GM18861 (cell line): ENCODE results near the gene CCNB1.
"Not testable (repeated sequence)": the region's sequence is repeated elsewhere in the genome, so short reads cannot be mapped to it uniquely, and the experiment has no call there.

Source experiments
- ATAC-seq: cut with Tn5 transposase; IDR thresholded peaks from one replicate; pipeline ENCODE4 v1.9.1; 2021; ENCODE audit not compliant: unreplicated experiment

CCNB1 gene

DNA sequence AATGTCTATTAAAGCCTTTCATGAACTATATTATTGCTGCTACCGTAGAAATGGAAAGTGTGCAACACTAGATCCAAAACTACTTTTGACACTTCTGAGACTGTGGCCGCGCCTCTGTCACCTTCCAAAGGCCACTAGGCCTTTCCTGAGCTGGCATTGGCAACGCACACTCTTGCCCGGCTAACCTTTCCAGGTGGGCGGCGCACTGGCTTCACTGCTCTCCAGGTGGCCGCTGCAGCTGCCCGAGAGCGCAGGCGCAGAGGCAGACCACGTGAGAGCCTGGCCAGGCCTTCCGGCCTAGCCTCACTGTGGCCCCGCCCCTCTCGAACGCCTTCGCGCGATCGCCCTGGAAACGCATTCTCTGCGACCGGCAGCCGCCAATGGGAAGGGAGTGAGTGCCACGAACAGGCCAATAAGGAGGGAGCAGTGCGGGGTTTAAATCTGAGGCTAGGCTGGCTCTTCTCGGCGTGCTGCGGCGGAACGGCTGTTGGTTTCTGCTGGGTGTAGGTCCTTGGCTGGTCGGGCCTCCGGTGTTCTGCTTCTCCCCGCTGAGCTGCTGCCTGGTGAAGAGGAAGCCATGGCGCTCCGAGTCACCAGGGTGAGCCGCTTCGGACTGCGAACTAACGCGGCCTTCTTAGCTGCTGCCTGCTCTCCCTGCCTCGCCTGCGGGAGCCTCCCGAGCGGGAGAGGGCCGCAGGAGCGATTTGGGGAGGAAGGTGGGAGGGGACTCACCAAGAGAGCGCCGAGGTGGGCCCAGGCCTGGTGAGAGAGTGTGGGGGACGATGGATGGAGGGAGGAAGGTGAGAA is at the start of gene CCNB1:
TSS of gene CCNB1 (plus strand) at position 465 of the 807 bp plus-strand sequence. CDS start at position 578, 113 bp downstream.
- ATAC-seq: peak; percentile 100

DNA sequence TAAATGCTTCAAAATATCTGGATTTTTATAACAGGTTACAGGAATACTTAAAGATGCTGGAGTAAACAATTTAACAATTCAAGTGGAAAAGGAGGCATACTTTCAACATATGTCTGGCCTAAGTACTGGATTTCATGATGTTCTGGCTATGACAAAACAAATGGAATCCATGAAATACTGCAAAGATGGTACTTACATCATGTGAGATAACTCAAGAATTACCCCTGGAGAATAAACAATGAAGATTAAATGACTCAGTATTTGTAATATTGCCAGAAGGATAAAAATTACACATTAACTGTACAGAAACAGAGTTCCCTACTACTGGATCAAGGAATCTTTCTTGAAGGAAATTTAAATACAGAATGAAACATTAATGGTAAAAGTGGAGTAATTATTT is 37.5 kb upstream of the CCNB1 start:
- ATAC-seq: no peak

DNA sequence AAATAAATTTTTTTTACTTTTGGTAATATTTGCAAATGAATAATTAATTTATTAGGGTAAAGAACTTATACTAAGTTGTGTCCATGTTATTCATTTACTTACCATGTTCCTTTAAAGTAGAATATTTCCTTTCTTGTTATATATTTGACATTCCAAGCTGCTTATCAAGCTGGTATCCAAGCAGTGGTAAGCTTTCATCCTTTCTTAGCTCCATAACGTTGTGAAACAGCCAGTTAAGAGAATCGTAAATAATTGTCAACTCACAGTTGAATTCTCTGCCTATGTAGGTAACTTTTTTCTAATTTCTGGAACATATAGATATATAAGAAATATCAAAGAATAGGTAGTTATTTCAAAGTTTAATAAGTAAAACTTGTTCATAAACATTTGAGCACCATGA is 36.7 kb upstream of the CCNB1 start:
- ATAC-seq: no peak

DNA sequence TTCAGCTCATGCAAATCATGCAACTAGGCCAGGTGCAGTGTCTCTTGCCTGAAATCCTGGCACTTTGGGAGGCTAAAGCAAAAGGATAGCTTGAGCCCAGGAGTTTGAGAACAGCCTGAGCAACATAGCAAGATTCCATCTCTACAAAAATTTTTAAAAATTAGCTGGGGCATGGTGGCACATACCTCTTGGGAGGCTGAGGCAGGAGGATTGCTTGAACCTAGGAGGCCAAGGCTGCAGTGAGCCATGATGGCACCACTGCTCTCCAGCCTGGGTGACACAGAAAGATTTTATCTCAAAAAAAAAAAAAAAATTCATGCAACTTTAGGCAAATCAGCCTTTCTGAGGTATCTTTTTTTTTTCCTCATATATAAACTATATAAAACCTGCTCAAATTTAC is 35.6 kb upstream of the CCNB1 start:
- ATAC-seq: no peak

DNA sequence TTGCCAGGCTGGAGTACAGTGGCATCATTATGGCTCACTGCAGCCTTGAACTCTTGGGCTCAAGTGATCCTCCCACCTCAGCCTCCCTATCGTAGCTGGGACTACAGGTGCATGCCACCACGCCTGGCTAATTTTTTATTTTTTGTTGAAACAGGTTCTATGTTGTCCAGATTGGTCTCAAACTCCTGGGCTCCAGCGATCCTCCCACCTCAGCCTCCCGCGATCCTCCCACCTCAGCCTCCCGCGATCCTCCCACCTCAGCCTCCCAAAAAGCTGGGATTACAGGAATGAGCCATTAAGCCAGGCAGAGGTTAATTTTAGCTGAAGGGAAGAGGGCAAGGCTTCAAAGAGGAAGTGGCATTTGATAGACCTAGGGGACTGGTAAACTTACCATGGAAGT is 32.8 kb upstream of the CCNB1 start:
- no peak for ATAC-seq

DNA sequence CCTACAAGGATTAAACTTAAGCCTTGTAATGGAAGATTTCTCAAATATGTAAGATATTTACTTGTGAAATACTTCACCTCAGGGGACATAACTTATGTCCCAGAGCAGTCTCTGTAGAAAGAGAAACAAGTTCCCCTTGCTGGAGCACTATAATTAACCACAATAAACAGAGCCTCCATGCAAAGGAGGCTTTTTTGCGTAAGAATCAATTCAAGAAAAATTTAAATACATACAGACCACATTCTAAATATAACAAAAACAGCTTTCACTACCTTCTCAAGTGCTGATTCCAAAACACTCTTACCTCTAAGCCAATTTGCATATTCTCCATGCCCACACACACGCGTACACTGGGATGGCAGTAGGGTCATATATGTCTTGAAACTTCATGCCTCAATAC is 30.7 kb upstream of the CCNB1 start:
- ATAC-seq: peak; percentile 92

GRCh38 chr5:69137208-69137607 is 29.7 kb upstream of the CCNB1 start:
- not testable (repeated sequence) for ATAC-seq

DNA sequence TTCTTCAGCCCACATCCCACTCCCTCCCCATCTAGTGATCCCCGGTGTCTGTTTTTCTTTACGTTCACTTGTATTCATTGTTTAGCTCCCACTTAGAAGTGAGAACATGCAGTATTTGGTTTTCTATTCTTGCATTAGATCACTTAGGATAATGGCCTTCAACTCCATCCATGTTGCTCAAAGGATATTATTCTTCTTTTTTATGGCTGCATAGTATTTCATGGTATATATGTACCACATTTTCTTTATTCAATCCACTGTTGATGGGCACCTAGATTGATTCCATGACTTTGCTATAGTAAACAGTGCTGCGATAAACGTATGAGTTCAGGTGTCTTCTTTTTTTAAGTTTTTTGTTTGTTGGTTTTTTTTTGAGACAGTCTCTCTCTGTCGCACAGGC is 29.1 kb upstream of the CCNB1 start:
- ATAC-seq: no peak

- no peak for ATAC-seq
Observed at GRCh38 chr5:69138766-69139165, 28.2 kb upstream of the CCNB1 start.

DNA sequence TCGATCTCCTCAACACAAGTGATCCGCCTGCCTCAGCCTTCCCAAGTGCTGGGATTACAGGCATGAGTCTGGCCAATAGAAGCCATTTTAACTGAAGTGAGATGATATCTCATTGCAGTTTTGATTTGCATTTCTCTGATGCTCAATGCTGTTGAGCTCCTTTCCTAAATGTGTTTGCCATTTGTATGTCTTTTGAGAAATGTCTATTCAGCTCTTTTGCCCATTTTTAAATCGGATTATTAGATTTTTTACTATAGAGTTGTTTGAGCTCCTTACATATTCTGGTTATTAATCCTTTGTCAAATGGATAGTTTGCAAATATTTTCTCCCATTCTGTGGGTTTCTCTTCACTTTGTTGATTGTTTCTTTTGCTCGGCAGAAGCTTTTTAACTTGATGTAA is 26.7 kb upstream of the CCNB1 start:
- ATAC-seq: not testable (repeated sequence)

DNA sequence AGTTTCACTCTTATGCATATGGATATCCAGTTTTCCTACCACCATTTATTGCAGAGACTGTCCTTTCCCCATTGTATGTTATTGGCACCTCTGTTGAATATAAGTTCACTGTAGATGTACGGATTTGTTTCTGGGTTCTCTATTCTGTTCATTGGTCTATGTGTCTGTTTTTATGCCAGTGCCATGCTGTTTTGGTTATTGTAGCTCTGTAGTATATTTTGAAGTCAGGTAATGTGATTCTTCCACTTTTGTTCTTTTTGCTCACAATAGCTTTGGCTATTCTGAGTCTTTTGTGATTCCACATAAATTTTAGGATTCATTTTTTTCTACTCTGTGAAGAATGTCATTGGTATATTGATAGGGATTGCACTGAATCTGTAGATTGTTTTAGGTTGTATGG is 26.1 kb upstream of the CCNB1 start:
- no peak for ATAC-seq

DNA sequence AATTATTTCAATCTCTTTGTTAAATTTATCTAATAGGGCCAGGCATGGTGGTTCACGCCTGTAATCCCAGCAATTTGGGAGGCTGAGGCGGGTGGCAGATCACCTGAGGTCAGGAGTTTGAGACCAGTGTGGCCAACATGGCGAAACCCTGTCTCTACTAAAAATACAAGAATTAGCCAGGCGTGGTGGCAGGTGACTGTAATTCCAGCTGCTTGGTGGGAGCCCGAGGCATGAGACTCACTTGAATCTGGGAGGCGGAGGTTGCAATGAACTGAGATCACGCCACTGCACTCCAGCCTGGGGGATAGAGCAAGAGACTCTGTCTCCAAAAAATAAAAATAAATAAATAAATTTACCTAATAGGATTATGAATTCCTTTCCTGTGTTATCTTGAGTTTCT is 18.4 kb upstream of the CCNB1 start:
- not testable (repeated sequence) for ATAC-seq

GRCh38 chr5:69148981-69149675 is 17.8 kb upstream of the CCNB1 start:
- ATAC-seq: no peak

DNA sequence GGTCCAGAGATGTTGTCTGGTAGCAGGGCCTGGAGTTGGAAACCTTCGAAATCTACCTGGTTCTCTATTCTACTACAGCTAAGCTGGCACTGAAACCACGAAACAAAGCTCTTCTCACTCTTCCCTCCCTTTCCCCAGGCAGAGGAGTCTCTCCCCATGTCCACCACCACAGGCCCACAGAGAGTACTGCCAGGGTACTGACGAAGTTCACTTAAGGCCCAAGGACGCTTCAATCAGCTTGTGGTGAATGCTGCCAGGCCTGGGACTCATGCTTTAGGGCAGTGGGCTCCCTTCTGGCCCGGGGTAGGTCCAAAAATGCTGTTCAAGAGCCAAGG is 17.3 kb upstream of the CCNB1 start:
- no peak for ATAC-seq

GRCh38 chr5:69152731-69153130 is 14.2 kb upstream of the CCNB1 start:
- no peak for ATAC-seq

GRCh38 chr5:69156456-69156855 is 10.5 kb upstream of the CCNB1 start:
- no peak for ATAC-seq

GRCh38 chr5:69158039-69158438 is 8.9 kb upstream of the CCNB1 start:
- no peak for ATAC-seq

- ATAC-seq: no peak
Observed at GRCh38 chr5:69160651-69161050, 6.3 kb upstream of the CCNB1 start.

DNA sequence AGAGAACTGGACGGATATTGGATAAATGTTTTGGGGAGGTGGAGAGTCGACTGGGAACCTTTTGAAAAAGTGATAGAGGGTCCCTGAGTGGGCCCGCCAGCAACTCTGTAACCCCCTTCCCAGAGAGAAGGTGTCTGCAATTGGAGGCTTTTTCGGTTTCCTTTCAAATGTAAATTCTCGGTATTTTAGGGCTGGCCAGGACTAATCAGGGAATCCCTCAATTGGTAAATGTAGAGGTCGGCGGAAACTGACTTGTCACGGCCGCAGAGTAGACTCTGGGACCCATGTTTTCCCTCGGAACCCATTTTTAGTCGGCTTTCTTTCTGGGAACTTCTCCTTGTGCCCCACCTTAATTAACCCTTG is 524 bp downstream of the CCNB1 start:
- ATAC-seq: no peak

GRCh38 chr5:69167929-69168328 is 979 bp downstream of the CCNB1 start:
- no peak for ATAC-seq

DNA sequence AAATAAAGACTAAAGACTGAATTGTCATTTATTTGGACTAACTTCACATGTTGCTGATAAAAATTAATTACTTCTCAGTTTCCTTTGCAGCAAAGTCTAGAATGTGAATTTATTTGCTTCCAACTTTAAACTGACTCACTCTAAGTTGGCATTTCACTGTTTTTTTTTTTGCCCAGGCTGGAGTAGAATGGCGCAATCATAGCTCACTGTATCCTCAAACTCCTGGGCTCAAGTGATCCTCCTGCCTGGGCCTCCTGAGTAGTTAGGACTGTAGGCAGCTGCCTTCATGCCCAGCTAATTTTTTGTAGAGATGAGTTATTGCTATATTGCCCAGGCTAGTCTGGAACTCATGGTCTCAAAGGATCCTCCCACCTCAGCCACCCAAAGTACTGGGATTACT is 3.5 kb downstream of the CCNB1 start:
- ATAC-seq: no peak

GRCh38 chr5:69170969-69171368 is 4.0 kb downstream of the CCNB1 start:
- ATAC-seq: no peak
